ENCODE data around the gene MPP7.

DNA sequence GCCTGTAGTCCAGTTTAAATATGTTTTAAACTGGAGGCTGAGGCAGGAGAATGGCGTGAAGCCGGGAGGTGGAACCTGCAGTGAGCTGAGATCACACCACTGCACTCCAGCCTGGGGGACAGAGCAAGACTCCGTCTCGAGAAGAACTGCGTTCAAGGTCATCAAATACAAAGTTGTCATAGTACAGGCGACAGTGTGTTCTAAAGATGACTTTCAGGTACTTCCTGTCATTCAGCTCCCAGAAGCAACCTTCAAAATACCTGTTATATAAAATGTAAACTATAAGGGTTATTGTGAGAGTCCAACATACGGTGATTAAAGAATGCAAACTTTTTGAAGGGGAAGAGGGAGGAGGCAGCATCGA is 8.7 kb downstream of the MPP7 start:
- no peak for TF ChIP-seq EZH2 (IDR thresholded peaks at IDR 0.05; ENCODE audit: borderline replicate concordance, low read depth, low read length, poor library complexity, severe bottlenecking)
- TF ChIP-seq, protein P1, sequence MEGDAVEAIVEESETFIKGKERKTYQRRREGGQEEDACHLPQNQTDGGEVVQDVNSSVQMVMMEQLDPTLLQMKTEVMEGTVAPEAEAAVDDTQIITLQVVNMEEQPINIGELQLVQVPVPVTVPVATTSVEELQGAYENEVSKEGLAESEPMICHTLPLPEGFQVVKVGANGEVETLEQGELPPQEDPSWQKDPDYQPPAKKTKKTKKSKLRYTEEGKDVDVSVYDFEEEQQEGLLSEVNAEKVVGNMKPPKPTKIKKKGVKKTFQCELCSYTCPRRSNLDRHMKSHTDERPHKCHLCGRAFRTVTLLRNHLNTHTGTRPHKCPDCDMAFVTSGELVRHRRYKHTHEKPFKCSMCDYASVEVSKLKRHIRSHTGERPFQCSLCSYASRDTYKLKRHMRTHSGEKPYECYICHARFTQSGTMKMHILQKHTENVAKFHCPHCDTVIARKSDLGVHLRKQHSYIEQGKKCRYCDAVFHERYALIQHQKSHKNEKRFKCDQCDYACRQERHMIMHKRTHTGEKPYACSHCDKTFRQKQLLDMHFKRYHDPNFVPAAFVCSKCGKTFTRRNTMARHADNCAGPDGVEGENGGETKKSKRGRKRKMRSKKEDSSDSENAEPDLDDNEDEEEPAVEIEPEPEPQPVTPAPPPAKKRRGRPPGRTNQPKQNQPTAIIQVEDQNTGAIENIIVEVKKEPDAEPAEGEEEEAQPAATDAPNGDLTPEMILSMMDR (conservative IDR thresholded peaks at IDR 0.05; ENCODE audit: low read depth, low read length): no peak
